ENCODE data around the gene NOL11.

GRCh38 chr17:67754001-67754400 lies 36.3 kb downstream of the NOL11 start:
- TF ChIP-seq EZH2phosphoT487 (IDR thresholded peaks at IDR 0.05; ENCODE audit: insufficient read depth, low read depth) = no peak
- no peak for TF ChIP-seq EZH2 (IDR thresholded peaks at IDR 0.05; ENCODE audit: insufficient read depth, poor library complexity, severe bottlenecking)
